ENCODE data around the gene SMC6. TPM values are rescaled to one million over a fixed set of nuclear protein-coding genes. Genes with fewer than 3 reads are reported as not detected.

Gene SMC6
- total RNA-seq, 1 donor from 2014 or later: 21.4 TPM

- no peak for DNase-seq (ENCODE audit: low read depth)
- H3K4me3 ChIP-seq (ENCODE audit: low read depth, low read length): no peak overlapping the region
- TF ChIP-seq, protein P1, sequence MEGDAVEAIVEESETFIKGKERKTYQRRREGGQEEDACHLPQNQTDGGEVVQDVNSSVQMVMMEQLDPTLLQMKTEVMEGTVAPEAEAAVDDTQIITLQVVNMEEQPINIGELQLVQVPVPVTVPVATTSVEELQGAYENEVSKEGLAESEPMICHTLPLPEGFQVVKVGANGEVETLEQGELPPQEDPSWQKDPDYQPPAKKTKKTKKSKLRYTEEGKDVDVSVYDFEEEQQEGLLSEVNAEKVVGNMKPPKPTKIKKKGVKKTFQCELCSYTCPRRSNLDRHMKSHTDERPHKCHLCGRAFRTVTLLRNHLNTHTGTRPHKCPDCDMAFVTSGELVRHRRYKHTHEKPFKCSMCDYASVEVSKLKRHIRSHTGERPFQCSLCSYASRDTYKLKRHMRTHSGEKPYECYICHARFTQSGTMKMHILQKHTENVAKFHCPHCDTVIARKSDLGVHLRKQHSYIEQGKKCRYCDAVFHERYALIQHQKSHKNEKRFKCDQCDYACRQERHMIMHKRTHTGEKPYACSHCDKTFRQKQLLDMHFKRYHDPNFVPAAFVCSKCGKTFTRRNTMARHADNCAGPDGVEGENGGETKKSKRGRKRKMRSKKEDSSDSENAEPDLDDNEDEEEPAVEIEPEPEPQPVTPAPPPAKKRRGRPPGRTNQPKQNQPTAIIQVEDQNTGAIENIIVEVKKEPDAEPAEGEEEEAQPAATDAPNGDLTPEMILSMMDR (conservative IDR thresholded peaks at IDR 0.05; ENCODE audit: low read depth, low read length): no peak
Observed at GRCh38 chr2:17657759-17658158, 95.9 kb downstream of the SMC6 start.

- TF ChIP-seq, protein P1 (conservative IDR thresholded peaks at IDR 0.05; ENCODE audit: low read depth, low read length): no peak
- no peak for DNase-seq (ENCODE audit: low read depth)
- H3K4me3 ChIP-seq (ENCODE audit: low read depth, low read length): no peak overlapping the region
Observed at GRCh38 chr2:17652681-17653394, 100.8 kb downstream of the SMC6 start.

- TF ChIP-seq, protein P1 (conservative IDR thresholded peaks at IDR 0.05; ENCODE audit: low read depth, low read length): no peak
- no peak overlapping the region for H3K4me3 ChIP-seq (ENCODE audit: low read depth, low read length)
- no peak for DNase-seq (ENCODE audit: low read depth)
Observed at GRCh38 chr2:17649026-17649425, 104.6 kb downstream of the SMC6 start.

- H3K4me3 ChIP-seq (ENCODE audit: low read depth, low read length): no peak overlapping the region
- DNase-seq (ENCODE audit: low read depth): no peak
- TF ChIP-seq, protein P1 (conservative IDR thresholded peaks at IDR 0.05; ENCODE audit: low read depth, low read length): no peak
Observed at GRCh38 chr2:17648581-17648980, 105.0 kb downstream of the SMC6 start.

- no peak for DNase-seq (ENCODE audit: low read depth)
- TF ChIP-seq, protein P1 (conservative IDR thresholded peaks at IDR 0.05; ENCODE audit: low read depth, low read length): no peak
- H3K4me3 ChIP-seq (ENCODE audit: low read depth, low read length): no peak overlapping the region
Observed at GRCh38 chr2:17646838-17647701, 106.5 kb downstream of the SMC6 start.

DNA sequence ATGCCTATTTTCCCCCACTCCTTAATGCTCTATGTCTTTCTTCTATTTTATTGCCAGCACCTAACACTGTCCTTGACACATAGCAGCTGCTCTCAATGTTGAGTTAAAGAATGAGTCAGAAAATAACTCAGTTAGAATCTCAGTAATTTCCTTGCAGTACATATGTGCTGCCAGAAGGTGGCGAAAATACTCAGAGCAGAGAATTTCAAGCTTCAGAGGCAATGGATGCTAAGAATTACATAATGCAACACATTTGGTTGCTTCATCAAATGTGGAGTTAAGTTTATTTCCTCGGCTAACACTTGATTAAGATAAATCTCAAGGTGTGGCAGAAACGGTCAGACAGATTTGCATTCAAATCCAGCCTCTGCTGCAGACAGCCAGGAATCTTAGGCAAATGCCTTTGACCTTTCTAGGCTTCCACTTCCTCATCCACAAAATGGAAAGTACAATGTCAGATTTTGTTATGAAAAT lies 107.5 kb downstream of the SMC6 start:
- H3K4me3 ChIP-seq (ENCODE audit: low read depth, low read length): no peak overlapping the region
- peak; percentile 42 for DNase-seq (ENCODE audit: low read depth)
- TF ChIP-seq, protein P1 (conservative IDR thresholded peaks at IDR 0.05; ENCODE audit: low read depth, low read length): peak; percentile 85
